HepG2 (cell line): ENCODE results near the gene DHX57. TPM values are rescaled to one million over a fixed set of nuclear protein-coding genes. Genes with fewer than 3 reads are reported as not detected.

Source experiments
- CSRNP1 ChIP-seq: sonication (generic); formaldehyde crosslinking; IDR thresholded peaks from 2 replicates; pipeline ENCODE4 v1.8.1; 2023; ENCODE audit warnings: mild to moderate bottlenecking, missing genetic modification reagents
- ELF4 ChIP-seq: sonication (generic); formaldehyde crosslinking; IDR thresholded peaks from 2 replicates; pipeline ENCODE4 v1.5.0; 2020; ENCODE audit warnings: missing genetic modification reagents, mild to moderate bottlenecking, moderate library complexity, borderline replicate concordance
- GZF1 ChIP-seq: sonication (generic); formaldehyde crosslinking; IDR thresholded peaks from 2 replicates; pipeline ENCODE4 v1.5.1; 2020; ENCODE audit warnings: mild to moderate bottlenecking, missing genetic modification reagents
- HNRNPH1 ChIP-seq: fragments of 200-400 bp; formaldehyde crosslinking; optimal IDR thresholded peaks from 2 replicates; pipeline ENCODE3; 2017; ENCODE audit warnings: mild to moderate bottlenecking, low read depth, low read length
- JARID2 ChIP-seq: sonication (generic); formaldehyde crosslinking; IDR thresholded peaks from 2 replicates; pipeline ENCODE4 v1.8.1; 2023; ENCODE audit warnings: missing genetic modification reagents, inconsistent platforms; ENCODE audit not compliant: insufficient replicate concordance
- KDM1A ChIP-seq: IDR thresholded peaks from 2 replicates; pipeline ENCODE4 v1.6.1; 2016; ENCODE audit warnings: missing compliant biosample characterization
- KDM3A ChIP-seq: IDR thresholded peaks from 2 replicates; pipeline ENCODE4 v1.6.1; 2018; ENCODE audit warnings: low read depth, missing compliant biosample characterization
- MATR3 ChIP-seq: sonication (generic); formaldehyde crosslinking; IDR thresholded peaks from 2 replicates; pipeline ENCODE4 v1.4.0; 2020; ENCODE audit warnings: missing genetic modification reagents
- MYNN ChIP-seq: sonication (generic); formaldehyde crosslinking; IDR thresholded peaks from 2 replicates; pipeline ENCODE4 v1.4.0; 2020; ENCODE audit warnings: mild to moderate bottlenecking, low read depth, missing genetic modification reagents
- NFYB ChIP-seq: sonication (generic); formaldehyde crosslinking; IDR thresholded peaks from 2 replicates; pipeline ENCODE4 v1.4.0; 2020; ENCODE audit warnings: missing genetic modification reagents
- POLR2AphosphoS2 ChIP-seq: IDR thresholded peaks from 2 replicates; pipeline ENCODE4 v1.6.1; 2011; ENCODE audit warnings: low read depth, low read length, improper control_type of control experiment
- SNAPC4 ChIP-seq: sonication (generic); formaldehyde crosslinking; IDR thresholded peaks from 2 replicates; pipeline ENCODE4 v1.4.0; 2020; ENCODE audit warnings: mild to moderate bottlenecking, missing genetic modification reagents
- TAF15 ChIP-seq: fragments of 200-400 bp; formaldehyde crosslinking; IDR thresholded peaks from one replicate; pipeline ENCODE4 v1.6.1; 2018; ENCODE audit warnings: mild to moderate bottlenecking, low read depth, low read length; ENCODE audit not compliant: poor library complexity, severe bottlenecking
- ZFYVE20 ChIP-seq: sonication (generic); formaldehyde crosslinking; IDR thresholded peaks from 2 replicates; pipeline ENCODE4 v1.8.0; 2023; ENCODE audit warnings: low read depth, mild to moderate bottlenecking, moderate library complexity, missing genetic modification reagents, borderline replicate concordance
- ZNF142 ChIP-seq: sonication (generic); formaldehyde crosslinking; IDR thresholded peaks from 2 replicates; pipeline ENCODE4 v1.4.0; 2020; ENCODE audit warnings: missing genetic modification reagents
- ZNF781 ChIP-seq: sonication (generic); formaldehyde crosslinking; IDR thresholded peaks from 2 replicates; pipeline ENCODE4 v1.5.1; 2020; ENCODE audit warnings: borderline replicate concordance, mild to moderate bottlenecking, missing genetic modification reagents; ENCODE audit errors: not compliant biosample characterization
- polyA plus RNA-seq, 8 experiments: library from polyadenylated mRNA; depleted of rRNA in 3 of 8; stranded (reverse) in 7 of 8; unstranded in 1 of 8; fragments of >200 nt; fragmentation: Illumina TruSeq in 4 of 8; extraction: Trizol in 4 of 8; gene quantifications; 2 replicates each; pipeline versions ENCODE4 v1.2.1 to v1.2.3, GENCODE V29; 2011 to 2016; ENCODE audit warnings: low read depth in 4 of 8, missing spikeins in 1 of 8, mixed read lengths in 1 of 8; ENCODE audit not compliant: insufficient read depth in 1 of 8
- total RNA-seq, 5 experiments: library from RNA; depleted of rRNA; stranded (reverse); fragments of >200 nt; fragmentation: Illumina TruSeq; extraction: Trizol; gene quantifications; 2 replicates each; pipeline ENCODE4 v1.2.3, GENCODE V29; 2016; ENCODE audit warnings: low read depth in 1 of 5

Gene DHX57
- total and polyA plus RNA-seq, 2 of the 13 experiments (the other 11 are each of a cell fraction or from before 2014, with no cell fraction given): 9.2 to 24.2 TPM

- TF ChIP-seq ZNF142 (peak; percentile 95), ZNF781 (no peak), POLR2AphosphoS2 (no peak), ELF4 (0 out of 2 replicates have a peak, but pooled peaks have one; percentile 39), NFYB (peak; percentile 98), MYNN (CRISPR knock-in tag) (no peak), CSRNP1 (CRISPR knock-in tag) (peak; percentile 94), SNAPC4 (peak; percentile 67; the same call in 1 of the 2 replicates), JARID2 (CRISPR knock-in tag) (peak; percentile 22), ZFYVE20 (CRISPR knock-in tag) (peak; percentile 93), KDM3A (CRISPR knock-in tag) (0 out of 2 replicates have a peak, but pooled peaks have one; percentile 75), MATR3 (CRISPR knock-in tag) (0 out of 2 replicates have a peak, but pooled peaks have one; percentile 85), GZF1 (CRISPR knock-in tag) (no peak), KDM1A (no peak), TAF15 (no peak), HNRNPH1 (no peak)
These were observed at the start of gene DHX57, which contains the start of gene MORN2 (continued) for GRCh38 chr2:38875576-38876367.
